ENCODE measurements around the gene GPR161. TPM values are rescaled to one million over a fixed set of nuclear protein-coding genes. Genes with fewer than 3 reads are reported as not detected.

GPR161 gene
- polyA plus RNA-seq, 2 of the 4 experiments (the other 2 are of a cell fraction) = 7.8 to 9.4 TPM

DNA sequence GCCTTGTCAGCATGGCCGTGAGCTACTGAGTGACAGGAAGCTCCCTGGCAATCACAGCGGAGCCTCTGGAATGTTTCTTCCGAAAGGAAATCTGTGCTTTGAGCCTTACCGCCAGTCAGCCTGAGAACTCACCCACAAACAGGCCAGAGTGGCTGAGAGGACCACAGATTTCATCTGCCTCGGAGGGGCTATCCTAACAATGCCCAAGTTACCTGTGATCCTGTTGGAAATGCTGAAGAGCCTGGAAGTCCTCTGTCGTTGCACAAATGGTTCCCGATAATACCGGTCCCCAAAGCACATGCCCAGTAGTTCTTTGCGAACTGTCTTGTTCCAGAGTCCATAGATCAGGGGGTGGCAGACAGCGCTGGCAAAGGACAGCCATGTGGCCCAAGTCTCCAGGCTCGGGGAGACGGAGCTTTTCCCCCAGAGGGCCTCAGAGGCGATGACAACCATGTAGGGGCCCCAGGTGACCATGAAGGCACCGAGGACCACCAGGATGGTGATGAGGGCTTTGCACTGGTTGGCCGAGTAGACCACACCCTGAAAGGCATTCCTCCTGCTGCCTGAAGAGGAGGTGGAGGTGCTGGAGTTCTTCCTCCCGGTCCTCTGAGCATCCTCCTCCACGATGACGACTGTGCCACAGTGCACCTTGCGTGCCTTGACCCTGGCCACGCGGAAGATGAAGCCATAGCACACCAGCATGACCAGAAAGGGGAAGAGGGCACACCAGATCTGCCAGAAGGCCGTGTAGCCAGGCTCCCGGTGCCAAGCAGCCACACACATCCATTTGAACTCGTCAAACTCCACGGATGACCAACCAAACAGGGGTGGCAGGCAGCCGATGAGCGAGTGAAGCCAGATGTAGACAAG lies 40.2 kb downstream of the GPR161 start:
- H3K4me1 ChIP-seq = no peaks in the 10 kb centered on the region
- no peak overlapping the region for H3K27ac ChIP-seq
- 84% methylated on average over 24 of the region's 27 CpGs for WGBS (ENCODE audit: missing lambda C conversion rate)
- FAIRE-seq (no peak), DNase-seq (ENCODE audit: low read depth in 1 of 2, low spot score in 1 of 2) (no peak), ATAC-seq (no peak)
- H3K9me3 ChIP-seq = no peaks in the 10 kb centered on the region
- TF ChIP-seq ZC3H11A (IDR thresholded peaks at IDR 0.05) (no peak), MAX (IDR thresholded peaks at IDR 0.05) (no peak), KDM1A (IDR thresholded peaks at IDR 0.05; ENCODE audit: low read depth) (no peak), JUN (IDR thresholded peaks at IDR 0.05) (no peak)
- TF ChIP-seq, protein P1, sequence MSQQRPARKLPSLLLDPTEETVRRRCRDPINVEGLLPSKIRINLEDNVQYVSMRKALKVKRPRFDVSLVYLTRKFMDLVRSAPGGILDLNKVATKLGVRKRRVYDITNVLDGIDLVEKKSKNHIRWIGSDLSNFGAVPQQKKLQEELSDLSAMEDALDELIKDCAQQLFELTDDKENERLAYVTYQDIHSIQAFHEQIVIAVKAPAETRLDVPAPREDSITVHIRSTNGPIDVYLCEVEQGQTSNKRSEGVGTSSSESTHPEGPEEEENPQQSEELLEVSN (IDR thresholded peaks at IDR 0.05; ENCODE audit: borderline replicate concordance, low read depth) = no peak
- no peak overlapping the region for H3K4me3 ChIP-seq
- ChIA-PET POLR2A (no interaction called here), CTCF (interaction anchor here (0.9 to 10.5 kb wide), 2 partner anchors 11 to 14 kb away, joined by 3 to 94 read pairs; no protein-coding TSS in a partner anchor)
- H3K4me2 ChIP-seq = no peak overlapping the region

DNA sequence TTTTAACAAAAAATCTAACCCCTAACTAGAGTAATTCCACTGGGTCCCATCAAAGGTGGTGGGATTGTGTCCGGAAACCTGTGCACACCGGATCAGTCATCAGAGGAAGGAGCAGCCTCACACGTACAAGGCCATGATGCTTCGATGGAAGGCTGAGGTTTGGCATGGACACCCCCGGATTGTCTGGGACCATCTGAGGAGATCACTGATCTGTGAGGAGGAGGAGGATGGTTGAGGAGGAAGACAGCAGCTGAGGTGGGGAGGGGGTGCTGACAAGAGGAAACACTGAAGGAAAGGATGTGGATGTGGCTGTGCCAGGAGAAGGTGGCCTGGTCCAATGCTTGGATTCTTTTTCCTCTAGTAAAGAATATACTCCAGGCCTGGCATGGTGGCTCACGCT lies 41.3 kb downstream of the GPR161 start:
- CTCF ChIA-PET = interaction anchor here (1.3 to 10.5 kb wide), 2 partner anchors 10 to 13 kb away, joined by 7 to 94 read pairs; no protein-coding TSS in a partner anchor
- Histone ChIP-seq H3K4me1 (no peaks in the 10 kb centered on the region), H3K4me3 (no peak overlapping the region), H3K9me3 (no peaks in the 10 kb centered on the region), H3K27ac (no peak overlapping the region), H3K4me2 (no peak overlapping the region)
- FAIRE-seq (no peak), DNase-seq (ENCODE audit: low read depth in 1 of 2, low spot score in 1 of 2) (no peak), ATAC-seq (no peak)
- POLR2A ChIA-PET = no interaction called here
- WGBS (ENCODE audit: missing lambda C conversion rate) = 89% methylated on average over 6 of the region's 6 CpGs
- TF ChIP-seq ZNF302 (CRISPR knock-in tag; IDR thresholded peaks at IDR 0.05) (no peak), RCOR1 (IDR thresholded peaks at IDR 0.05; ENCODE audit: low read depth, low read length) (no peak), RAD21 (conservative IDR thresholded peaks at IDR 0.05 in 1 of 2, IDR thresholded peaks at IDR 0.05 in 1 of 2) (no peak), CBX2 (IDR thresholded peaks at IDR 0.05; ENCODE audit: borderline replicate concordance, low read depth) (no peak), PBX3 (IDR thresholded peaks at IDR 0.05) (no peak), HOXB13 (CRISPR knock-in tag; IDR thresholded peaks at IDR 0.05; ENCODE audit: low read depth) (no peak)

DNA sequence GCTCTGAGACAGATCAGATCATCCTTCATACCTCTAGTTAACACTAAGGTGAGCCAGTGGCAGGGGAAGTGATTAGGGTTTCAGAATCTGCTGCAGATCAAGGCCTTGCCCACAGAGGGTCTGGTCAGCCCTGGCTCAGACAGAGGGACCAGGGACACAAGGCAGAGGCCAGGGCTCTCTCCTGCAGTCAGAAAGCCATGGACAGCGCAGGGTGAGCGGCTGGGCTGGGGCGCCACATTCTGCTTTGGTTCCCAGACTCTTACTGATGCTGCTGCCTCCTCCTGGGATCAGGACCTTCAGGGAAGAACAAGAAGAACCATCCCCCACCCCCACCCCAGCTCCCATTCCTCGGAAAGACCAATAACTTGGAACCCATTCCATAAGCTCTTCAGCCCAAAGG lies 43.1 kb downstream of the GPR161 start:
- no peaks in the 10 kb centered on the region for H3K9me3 ChIP-seq
- ChIA-PET POLR2A (interaction anchor here (0.6 kb wide), 1 partner anchor 279 kb away, joined by 3 read pairs; no protein-coding TSS in a partner anchor), CTCF (interaction anchor here (0.9 to 10.5 kb wide), 3 partner anchors 10 to 136 kb away, joined by 3 to 94 read pairs (median 3); no protein-coding TSS in a partner anchor)
- no peak overlapping the region for H3K4me3 ChIP-seq
- no peak overlapping the region for H3K27ac ChIP-seq
- peaks cover 10% of the 10 kb centered on the region for H3K4me1 ChIP-seq
- WGBS (ENCODE audit: missing lambda C conversion rate) = 88% methylated on average over 4 of the region's 4 CpGs
- FAIRE-seq (no peak), DNase-seq (ENCODE audit: low read depth in 1 of 2, low spot score in 1 of 2) (no peak), ATAC-seq (no peak)
- H3K4me2 ChIP-seq = no peak overlapping the region
- no peak for TF ChIP-seq SMC3 (IDR thresholded peaks at IDR 0.05)
- no peak for TF ChIP-seq RARB (CRISPR knock-in tag; IDR thresholded peaks at IDR 0.05)

DNA sequence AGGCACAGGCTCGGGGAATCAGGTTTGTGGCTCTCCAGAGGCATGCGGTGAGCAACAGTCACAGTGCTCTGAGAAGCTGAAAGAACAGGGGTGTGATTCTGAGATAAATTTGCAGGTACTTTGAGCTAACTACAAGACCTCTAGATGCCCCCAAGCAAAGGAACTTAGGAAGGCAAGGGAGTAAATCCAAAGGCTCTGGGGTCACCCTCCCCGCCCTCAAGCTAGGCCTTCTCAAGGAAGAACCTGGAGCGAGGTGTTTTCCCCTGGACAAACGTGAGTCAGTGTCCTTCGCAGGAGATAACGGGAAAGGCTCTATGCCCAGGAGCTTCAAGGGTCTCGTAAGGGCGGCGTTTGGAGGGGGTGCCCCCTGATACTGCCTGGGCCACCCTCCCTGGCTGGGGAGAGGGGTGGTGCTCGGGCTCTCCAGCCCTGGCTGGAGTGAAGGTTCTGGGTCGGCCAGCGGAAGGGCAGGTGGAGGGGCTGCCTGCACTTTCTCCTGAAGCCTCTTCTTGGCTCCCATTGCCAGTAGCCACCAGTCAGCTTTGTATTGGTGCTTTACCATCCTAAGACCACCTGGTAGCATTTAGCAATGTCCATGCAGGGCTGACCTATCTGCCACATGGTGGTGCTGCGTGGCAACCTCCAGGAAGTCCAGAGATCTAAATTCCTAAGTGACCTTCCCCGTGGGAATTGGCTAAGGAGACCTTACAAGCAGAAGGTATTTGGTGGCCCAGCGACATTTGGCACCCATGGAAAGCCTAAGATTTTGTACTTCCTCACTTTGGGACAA lies 44.0 kb downstream of the GPR161 start:
- CTCF ChIA-PET = interaction anchor here (0.8 to 10.5 kb wide), 7 partner anchors 9 to 250 kb away, joined by 3 to 94 read pairs (median 4); no protein-coding TSS in a partner anchor
- 74% methylated on average over 16 of the region's 16 CpGs for WGBS (ENCODE audit: missing lambda C conversion rate)
- H3K27ac ChIP-seq = no peak overlapping the region
- H3K4me3 ChIP-seq = no peak overlapping the region
- H3K4me1 ChIP-seq = peaks cover 13% of the 10 kb centered on the region
- POLR2A ChIA-PET = no interaction called here
- H3K9me3 ChIP-seq = no peaks in the 10 kb centered on the region
- ATAC-seq (peak; percentile 54 to 78; a peak in 5 of 6 replicates), FAIRE-seq (no peak), DNase-seq (ENCODE audit: low read depth in 1 of 2, low spot score in 1 of 2) (peak in 1 of 2 experiments; percentile 61)
- H3K4me2 ChIP-seq = no peak overlapping the region
- TF ChIP-seq MAX (IDR thresholded peaks at IDR 0.05) (no peak), EHF (CRISPR knock-in tag; IDR thresholded peaks at IDR 0.05) (no peak), TFCP2L1 (CRISPR knock-in tag; IDR thresholded peaks at IDR 0.05) (no peak), USF2 (IDR thresholded peaks at IDR 0.05) (no peak), CHD4 (IDR thresholded peaks at IDR 0.05; ENCODE audit: borderline replicate concordance) (no peak), RARB (CRISPR knock-in tag; IDR thresholded peaks at IDR 0.05) (no peak), HOXB13 (CRISPR knock-in tag; IDR thresholded peaks at IDR 0.05; ENCODE audit: low read depth) (no peak)
- TF ChIP-seq, protein P1 (IDR thresholded peaks at IDR 0.05; ENCODE audit: borderline replicate concordance, low read depth) = no peak
- TF ChIP-seq, protein P2, sequence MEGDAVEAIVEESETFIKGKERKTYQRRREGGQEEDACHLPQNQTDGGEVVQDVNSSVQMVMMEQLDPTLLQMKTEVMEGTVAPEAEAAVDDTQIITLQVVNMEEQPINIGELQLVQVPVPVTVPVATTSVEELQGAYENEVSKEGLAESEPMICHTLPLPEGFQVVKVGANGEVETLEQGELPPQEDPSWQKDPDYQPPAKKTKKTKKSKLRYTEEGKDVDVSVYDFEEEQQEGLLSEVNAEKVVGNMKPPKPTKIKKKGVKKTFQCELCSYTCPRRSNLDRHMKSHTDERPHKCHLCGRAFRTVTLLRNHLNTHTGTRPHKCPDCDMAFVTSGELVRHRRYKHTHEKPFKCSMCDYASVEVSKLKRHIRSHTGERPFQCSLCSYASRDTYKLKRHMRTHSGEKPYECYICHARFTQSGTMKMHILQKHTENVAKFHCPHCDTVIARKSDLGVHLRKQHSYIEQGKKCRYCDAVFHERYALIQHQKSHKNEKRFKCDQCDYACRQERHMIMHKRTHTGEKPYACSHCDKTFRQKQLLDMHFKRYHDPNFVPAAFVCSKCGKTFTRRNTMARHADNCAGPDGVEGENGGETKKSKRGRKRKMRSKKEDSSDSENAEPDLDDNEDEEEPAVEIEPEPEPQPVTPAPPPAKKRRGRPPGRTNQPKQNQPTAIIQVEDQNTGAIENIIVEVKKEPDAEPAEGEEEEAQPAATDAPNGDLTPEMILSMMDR (IDR thresholded peaks at IDR 0.05) = peak; percentile 43
- TF ChIP-seq, protein P3, sequence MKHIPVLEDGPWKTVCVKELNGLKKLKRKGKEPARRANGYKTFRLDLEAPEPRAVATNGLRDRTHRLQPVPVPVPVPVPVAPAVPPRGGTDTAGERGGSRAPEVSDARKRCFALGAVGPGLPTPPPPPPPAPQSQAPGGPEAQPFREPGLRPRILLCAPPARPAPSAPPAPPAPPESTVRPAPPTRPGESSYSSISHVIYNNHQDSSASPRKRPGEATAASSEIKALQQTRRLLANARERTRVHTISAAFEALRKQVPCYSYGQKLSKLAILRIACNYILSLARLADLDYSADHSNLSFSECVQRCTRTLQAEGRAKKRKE (CRISPR knock-in tag; IDR thresholded peaks at IDR 0.05; ENCODE audit: low read depth) = no peak

Data from A549 (cell line).